ENCODE data around the gene IMMP2L.

IMMP2L gene

GRCh38 chr7:111137296-111138192 lies 424.7 kb downstream of the IMMP2L start:
- peak; percentile 25 for DNase-seq

DNA sequence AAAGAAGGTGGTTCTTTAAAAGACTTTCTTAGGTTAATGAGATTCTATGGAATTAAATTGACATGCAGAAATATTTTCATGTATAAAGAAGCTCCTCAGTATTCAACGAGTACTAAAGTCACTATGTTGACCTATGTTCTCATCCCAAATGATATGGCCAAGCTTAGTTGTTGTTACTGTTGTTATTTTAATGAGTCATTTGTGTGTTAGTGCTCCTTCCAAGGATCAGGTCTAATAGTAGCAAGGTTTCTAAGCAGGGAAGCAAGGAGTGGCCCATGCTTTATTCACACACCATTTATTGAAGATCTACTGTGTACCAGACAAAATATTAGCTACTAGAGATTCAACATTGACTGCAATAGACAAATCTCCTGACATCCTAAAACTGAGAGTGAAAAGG lies 429.5 kb downstream of the IMMP2L start:
- no peak for DNase-seq

DNA sequence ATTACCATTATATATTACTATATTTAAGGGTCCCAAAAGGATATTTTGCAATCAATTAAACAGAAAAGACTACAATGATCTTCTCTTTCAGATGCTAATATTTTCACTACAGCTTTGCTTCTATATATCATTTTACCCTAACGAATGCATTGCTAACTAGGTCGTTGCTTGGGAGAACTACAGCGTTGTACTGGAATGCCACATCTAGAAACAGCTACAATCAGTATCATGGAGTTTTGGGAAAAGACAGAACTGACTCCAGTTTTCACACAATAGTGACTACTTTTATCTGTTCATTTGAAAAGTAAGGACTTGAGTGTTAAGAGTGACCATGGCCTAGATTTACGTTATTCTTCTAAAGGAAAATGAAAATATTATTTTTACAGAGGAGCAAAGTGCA lies 432.9 kb downstream of the IMMP2L start:
- no peak for DNase-seq

DNA sequence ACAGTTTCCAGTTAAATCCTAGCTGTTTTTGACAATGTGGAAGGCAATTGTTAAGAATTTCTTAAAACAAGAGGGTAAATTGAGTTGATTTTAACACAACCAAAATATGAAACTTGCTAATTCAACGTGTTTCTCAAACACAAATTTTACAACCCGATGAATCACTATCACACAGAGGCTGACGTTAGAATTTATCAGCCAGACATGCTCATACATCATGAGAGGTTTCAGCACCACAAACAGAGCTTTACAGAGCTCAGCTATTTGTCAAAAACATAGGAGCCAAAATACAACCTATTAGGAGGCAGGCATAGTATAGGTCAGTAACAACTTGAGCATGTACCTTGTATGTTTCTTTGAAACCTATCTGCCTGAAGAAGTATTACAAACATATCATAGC lies 435.3 kb downstream of the IMMP2L start:
- DNase-seq: no peak

- DNase-seq: no peak
Measured at GRCh38 chr7:111115966-111116365, 446.3 kb downstream of the IMMP2L start.

DNA sequence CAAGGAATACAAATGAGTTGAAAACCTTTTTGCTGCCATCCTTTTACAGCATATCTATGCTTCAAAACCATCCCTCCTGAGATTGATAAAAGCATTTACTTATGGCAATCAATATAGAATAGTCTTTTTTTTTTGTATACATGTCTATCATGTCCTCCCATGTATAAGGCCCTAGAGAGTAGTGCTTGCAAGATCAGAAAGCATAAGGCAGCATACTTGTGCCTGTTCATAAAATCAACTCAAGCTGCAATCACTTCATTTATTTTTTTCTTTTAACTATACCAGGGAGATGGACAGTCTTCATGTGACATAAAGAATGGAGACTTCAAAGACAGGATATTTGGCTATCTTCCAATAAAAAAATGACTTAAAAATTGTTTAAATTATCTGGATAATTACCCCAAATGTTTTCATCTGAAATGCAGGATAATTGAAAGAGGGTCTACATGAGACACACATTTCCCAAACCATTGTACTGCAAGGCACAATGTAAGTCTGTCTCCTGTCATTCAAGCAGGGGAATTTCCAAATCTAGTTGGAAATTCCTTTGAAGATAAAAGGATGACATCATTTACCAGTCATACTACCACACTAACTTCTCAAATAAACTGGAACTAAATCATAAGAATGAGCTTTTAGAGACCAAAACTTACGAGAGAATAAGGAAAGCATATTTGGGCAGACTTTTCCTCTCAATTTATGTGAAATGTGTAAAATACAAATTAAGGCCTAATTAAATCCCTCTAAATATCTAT lies 448.9 kb downstream of the IMMP2L start:
- DNase-seq: no peak

GRCh38 chr7:111112439-111112838 lies 449.9 kb downstream of the IMMP2L start:
- no peak for DNase-seq

GRCh38 chr7:111108496-111108895 lies 453.8 kb downstream of the IMMP2L start:
- no peak for DNase-seq

- DNase-seq: no peak
Measured at GRCh38 chr7:111108000-111108399, 454.3 kb downstream of the IMMP2L start.

- no peak for DNase-seq
Measured at GRCh38 chr7:111107579-111107978, 454.7 kb downstream of the IMMP2L start.

DNA sequence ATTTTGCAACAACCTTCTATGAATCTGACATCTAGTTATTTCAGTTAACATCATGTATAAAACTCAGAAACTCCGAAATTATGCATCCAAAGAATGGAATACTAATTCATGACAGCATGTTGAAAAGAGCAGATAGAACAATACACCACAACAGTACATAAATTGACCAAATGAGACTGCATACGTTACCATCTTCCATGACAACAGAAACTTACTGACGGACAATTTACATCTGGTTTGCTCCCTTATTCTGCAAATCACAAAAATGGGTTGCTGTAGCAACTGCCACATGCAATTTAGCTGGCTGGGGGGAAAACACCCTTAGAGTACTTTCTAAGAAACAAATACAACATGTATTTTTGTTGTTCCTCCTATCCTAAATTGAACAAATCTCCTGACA lies 457.0 kb downstream of the IMMP2L start:
- DNase-seq: no peak

- DNase-seq: no peak
Measured at GRCh38 chr7:111104710-111105109, 457.6 kb downstream of the IMMP2L start.

DNA sequence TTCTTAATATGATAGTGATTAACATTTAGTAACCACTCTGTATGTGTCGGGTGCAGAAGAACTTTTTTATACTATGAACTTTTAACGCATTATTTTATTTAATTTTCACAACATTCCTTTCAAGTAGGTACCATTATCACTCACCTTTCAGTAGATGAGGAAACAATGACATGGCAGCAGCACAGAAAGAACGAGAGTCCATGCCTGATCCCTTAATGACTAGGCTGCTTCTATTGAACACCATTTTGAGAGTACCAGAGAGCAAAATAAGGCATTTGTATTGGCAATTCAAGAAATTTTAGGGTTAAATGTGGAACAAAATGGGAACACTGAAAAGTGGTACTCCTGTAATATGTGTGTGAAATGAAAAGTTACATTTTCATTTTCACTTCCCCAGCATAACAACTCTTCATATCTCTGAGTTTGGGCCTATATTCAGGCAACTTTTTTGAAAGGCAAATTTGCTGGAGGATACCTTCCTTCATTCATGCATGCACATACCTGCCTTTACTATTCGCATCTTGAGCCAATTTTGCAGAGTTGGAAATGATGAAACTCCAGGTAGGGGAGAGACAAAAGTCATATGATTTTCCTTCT lies 458.5 kb downstream of the IMMP2L start:
- DNase-seq: no peak

DNA sequence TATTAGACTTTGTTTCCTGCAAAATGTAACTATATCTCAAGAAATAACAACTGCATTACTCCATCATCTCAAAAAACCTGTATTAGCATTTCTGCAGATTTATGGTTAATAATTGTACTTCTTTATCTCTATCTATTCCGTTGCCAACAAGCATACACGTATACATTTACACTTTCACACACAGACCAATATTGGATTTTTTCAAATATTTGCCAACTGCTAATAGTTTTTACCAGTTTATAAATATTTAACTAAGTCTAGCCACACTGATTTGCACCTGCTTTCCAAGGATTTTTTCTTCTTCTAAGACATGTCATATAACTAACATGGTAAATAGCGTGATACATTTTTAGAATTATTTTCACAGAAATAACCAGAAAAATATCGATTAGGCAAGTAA lies 459.2 kb downstream of the IMMP2L start:
- DNase-seq: no peak

DNA sequence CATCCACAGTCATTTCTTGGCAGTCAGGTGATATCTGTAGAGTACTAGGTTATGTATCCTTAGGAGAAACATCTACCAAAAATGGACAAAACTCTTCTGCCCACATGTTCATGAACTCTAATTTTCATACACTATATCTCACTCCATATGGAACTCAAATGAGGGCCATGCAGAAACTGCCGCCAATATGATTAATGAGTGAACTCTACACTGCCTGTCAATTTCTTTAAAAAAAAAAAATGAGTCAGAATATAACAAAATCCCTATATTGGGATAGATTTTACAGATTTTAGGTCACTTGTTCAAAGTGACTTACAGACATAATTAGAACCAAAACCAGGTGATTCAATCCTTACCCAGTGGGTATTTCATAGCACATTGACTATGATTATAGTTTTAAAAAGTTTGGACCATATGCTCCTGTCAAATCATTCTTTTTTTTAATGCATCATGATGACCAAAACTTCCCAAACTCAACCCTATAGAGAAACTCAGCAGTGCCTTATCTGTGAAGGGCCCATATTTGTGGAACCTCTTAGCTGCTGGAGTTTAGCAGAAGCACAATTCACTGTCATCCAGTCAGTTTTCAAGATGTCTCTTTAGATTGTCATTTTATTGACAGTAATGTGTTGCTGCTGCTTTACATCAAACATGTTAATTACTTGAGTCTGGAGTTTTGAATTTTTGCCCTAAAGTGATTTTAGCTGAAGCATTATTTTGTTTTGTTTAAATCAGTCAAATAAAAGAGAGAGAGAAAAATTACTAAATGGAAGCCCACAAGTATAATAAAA lies 460.2 kb downstream of the IMMP2L start:
- no peak for DNase-seq

- no peak for DNase-seq
Measured at GRCh38 chr7:111098926-111099250, 463.4 kb downstream of the IMMP2L start.

- DNase-seq: peak; percentile 51
Measured at GRCh38 chr7:111098011-111098925, 464.0 kb downstream of the IMMP2L start.

DNA sequence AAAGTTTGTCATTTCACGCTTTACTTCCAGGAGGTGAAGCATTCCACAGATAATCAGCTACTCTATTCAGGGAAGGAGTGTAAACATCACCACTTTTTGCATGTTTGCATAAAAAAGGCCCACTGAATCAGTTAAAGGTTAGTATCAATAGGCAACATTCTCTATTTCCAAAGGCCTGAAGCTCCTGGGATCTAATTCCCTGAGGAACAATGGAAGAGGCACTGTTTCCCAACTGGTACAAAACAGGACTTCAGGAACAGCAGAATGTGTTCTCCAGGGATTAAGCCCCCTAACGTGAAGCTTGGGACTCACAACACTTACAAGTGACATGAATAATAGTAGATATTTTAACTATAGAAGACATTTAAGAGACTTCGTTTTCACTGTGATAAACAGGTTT lies 465.3 kb downstream of the IMMP2L start:
- DNase-seq: no peak

GRCh38 chr7:111094419-111094818 lies 467.9 kb downstream of the IMMP2L start:
- no peak for DNase-seq

- no peak for DNase-seq
Measured at GRCh38 chr7:111093496-111093895, 468.8 kb downstream of the IMMP2L start.

- DNase-seq: no peak
Measured at GRCh38 chr7:111092406-111093236, 469.7 kb downstream of the IMMP2L start.

Measured in stimulated activated naive CD4-positive, alpha-beta T cell treated with Interleukin-2 at 50 U/mL for 16 hours (primary cell).